22Rv1 (cell line): ENCODE data around the gene NUMA1.

Experiments
- H3K27ac ChIP-seq: fragments of 450-650 bp; 2 replicates; pipeline ENCODE4 v1.5.1; 2017
- ZFX ChIP-seq: fragments of 450-650 bp; IDR thresholded peaks from 2 replicates; pipeline ENCODE4 v1.6.1; 2017; ENCODE audit warnings: antibody characterized with exemption, borderline replicate concordance
- TF ChIP-seq, protein P1 (sequence below): fragments of 450-650 bp; IDR thresholded peaks from 2 replicates; pipeline ENCODE4 v1.5.1; 2017; ENCODE audit warnings: mild to moderate bottlenecking

The NUMA1 gene

DNA sequence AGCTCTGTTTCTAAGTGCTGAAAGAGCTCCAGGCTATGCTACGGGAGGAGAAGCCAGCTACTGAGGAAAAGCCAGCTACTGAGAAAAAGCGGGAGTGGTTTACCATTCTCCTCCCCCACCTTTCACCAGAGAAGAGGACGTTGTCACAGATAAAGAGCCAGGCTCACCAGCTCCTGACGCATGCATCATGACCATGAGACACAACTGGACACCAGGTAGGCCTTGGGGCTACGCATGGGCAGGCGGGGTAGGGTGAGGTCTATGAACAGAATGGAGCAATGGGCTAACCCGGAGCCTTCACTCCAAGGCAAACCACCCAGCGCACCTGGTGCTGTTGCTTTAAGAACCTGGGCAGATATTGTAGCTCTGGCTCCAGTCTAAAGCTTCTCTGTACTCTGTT, 80.5 kb downstream of the NUMA1 start:
- TF ChIP-seq ZFX = no peak
- TF ChIP-seq, protein P1, sequence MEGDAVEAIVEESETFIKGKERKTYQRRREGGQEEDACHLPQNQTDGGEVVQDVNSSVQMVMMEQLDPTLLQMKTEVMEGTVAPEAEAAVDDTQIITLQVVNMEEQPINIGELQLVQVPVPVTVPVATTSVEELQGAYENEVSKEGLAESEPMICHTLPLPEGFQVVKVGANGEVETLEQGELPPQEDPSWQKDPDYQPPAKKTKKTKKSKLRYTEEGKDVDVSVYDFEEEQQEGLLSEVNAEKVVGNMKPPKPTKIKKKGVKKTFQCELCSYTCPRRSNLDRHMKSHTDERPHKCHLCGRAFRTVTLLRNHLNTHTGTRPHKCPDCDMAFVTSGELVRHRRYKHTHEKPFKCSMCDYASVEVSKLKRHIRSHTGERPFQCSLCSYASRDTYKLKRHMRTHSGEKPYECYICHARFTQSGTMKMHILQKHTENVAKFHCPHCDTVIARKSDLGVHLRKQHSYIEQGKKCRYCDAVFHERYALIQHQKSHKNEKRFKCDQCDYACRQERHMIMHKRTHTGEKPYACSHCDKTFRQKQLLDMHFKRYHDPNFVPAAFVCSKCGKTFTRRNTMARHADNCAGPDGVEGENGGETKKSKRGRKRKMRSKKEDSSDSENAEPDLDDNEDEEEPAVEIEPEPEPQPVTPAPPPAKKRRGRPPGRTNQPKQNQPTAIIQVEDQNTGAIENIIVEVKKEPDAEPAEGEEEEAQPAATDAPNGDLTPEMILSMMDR = no peak
- H3K27ac ChIP-seq = 0 out of 2 replicates have a peak overlapping the region, but pooled peaks have one; percentile 13

- TF ChIP-seq, protein P1 = no peak
Observed at GRCh38 chr11:71999362-71999761, 81.0 kb downstream of the NUMA1 start.

GRCh38 chr11:71998649-71999310, 81.6 kb downstream of the NUMA1 start, which contains the start of gene IL18BP:
Gene IL18BP, plus strand, starts transcription at chr11:71998909. Its CDS starts 1,076 bp downstream, at chr11:71999985.
- H3K27ac ChIP-seq = 0 out of 2 replicates have a peak within 1 kb of the TSS, but pooled peaks have one; percentile 13

More at GRCh38 chr11:71999362-71999761, 81.0 kb downstream of the NUMA1 start:
- 0 out of 2 replicates have a peak overlapping the region, but pooled peaks have one; percentile 13 for H3K27ac ChIP-seq

GRCh38 chr11:71998061-71998460, 82.3 kb downstream of the NUMA1 start:
- TF ChIP-seq ZFX = no peak
- TF ChIP-seq, protein P1 = no peak
- H3K27ac ChIP-seq = no peak overlapping the region

More at GRCh38 chr11:71998649-71999310, 81.6 kb downstream of the NUMA1 start, which contains the start of gene IL18BP:
- no peak for TF ChIP-seq ZFX
- TF ChIP-seq, protein P1 = no peak

DNA sequence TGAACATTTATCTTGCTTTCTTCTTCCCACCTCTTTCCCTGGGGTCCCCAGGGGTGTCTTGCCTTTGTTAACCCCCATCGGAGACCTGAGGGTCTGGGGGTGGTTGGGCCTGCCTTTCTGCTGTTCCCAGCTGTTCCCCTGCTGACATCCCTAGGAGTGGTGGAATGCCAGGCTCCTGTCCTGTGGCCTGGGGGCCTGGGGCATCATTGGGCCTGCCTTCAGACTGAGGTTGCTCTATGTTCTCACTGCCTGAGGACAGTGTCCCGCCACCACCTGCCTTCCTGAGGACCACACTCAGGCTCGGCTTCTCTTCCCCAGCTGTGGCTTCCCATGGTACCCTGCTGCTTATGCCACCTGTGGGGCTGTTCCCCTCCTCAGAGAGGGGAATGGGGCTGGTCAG, 82.7 kb downstream of the NUMA1 start:
- H3K27ac ChIP-seq = no peak overlapping the region
- TF ChIP-seq ZFX = no peak
- TF ChIP-seq, protein P1 = no peak

DNA sequence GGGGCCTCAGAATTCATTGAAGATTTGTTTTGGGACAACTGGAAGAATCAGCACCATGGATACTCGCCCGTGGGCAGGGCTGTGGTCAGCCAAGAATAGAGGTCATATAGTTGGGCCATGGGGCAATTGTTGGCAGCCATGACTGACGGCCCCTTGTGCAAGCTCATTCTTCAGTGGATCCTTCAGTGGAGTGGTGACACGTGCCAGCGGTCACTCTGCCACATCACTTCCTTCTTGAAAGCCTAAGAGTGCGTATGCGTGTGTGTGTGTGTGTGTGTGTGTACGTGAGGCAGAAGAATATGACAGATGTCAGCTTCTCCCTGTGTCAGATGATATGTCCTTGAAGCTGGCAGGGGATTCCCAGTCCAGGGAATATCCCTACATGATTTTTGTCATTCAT, 83.4 kb downstream of the NUMA1 start:
- H3K27ac ChIP-seq = no peak overlapping the region
- TF ChIP-seq, protein P1 = no peak
- TF ChIP-seq ZFX = no peak

DNA sequence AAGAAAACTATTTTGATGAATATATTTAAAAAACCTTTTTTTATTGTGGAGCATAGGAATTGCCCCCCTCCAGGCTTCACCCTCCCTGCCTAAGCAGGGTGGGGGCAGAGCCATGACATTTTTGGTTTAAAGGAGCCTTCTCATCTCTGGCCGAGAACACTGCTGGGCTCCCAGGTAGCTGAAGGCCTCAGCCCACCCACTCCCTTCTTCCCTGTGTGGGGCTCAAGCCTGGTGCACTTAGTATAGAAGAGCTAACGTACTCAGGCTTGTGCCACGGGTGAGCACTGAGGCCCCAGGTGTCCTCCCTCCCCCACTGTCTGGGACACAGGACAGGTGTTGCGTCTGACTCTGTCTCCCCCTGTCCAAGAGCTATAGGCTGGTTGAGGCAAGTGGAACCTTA, 83.8 kb downstream of the NUMA1 start:
- TF ChIP-seq ZFX = no peak
- TF ChIP-seq, protein P1 = no peak
- H3K27ac ChIP-seq = no peak overlapping the region
